Osteoblast (primary cell): Measurements from ENCODE around the gene LRP11. TPM values are rescaled to one million over a fixed set of nuclear protein-coding genes. Genes with fewer than 3 reads are reported as not detected.

Source experiments
- DNase-seq: peaks from one replicate; pipeline ENCODE4 v3.0.0; 2011; ENCODE audit warnings: low spot score, mixed read lengths; ENCODE audit not compliant: insufficient read length; ENCODE audit errors: missing footprints
- H2AFZ ChIP-seq: 2 replicates; pipeline ENCODE4 v1.6.0; 2011; ENCODE audit warnings: mild to moderate bottlenecking, low read length
- H3K27ac ChIP-seq: 2 replicates; pipeline ENCODE4 v1.5.1; 2011; ENCODE audit warnings: mild to moderate bottlenecking, low read depth, low read length, moderate library complexity
- H3K27me3 ChIP-seq: 2 replicates; pipeline ENCODE4 v1.6.0; 2012; ENCODE audit warnings: mild to moderate bottlenecking, control low read depth, inconsistent platforms, low read length, moderate library complexity; ENCODE audit not compliant: insufficient read depth
- H3K36me3 ChIP-seq: 2 replicates; pipeline ENCODE4 v1.5.1; 2011; ENCODE audit warnings: mild to moderate bottlenecking, low read length, control low read depth, moderate library complexity; ENCODE audit not compliant: insufficient read depth
- H3K4me1 ChIP-seq: 2 replicates; pipeline ENCODE4 v1.5.1; 2011; ENCODE audit warnings: mild to moderate bottlenecking, low read length, control low read depth, moderate library complexity; ENCODE audit not compliant: insufficient read depth
- H3K4me2 ChIP-seq: 2 replicates; pipeline ENCODE4 v1.6.0; 2011; ENCODE audit warnings: mild to moderate bottlenecking, low read length; ENCODE audit not compliant: insufficient read depth
- H3K4me3 ChIP-seq: fragments of 200-600 bp; sonication (generic); 3 replicates; pipeline ENCODE4 v1.5.1; 2012; ENCODE audit warnings: mild to moderate bottlenecking, low read length, inconsistent platforms; ENCODE audit not compliant: insufficient read depth
- H3K79me2 ChIP-seq: 2 replicates; pipeline ENCODE4 v1.6.0; 2012; ENCODE audit warnings: mild to moderate bottlenecking, low read length, control low read depth, inconsistent platforms; ENCODE audit not compliant: insufficient read depth
- H3K9me3 ChIP-seq: 2 replicates; pipeline ENCODE4 v1.5.1; 2011; ENCODE audit warnings: low read depth, low read length, control low read depth
- H4K20me1 ChIP-seq: 2 replicates; pipeline ENCODE4 v1.6.0; 2012; ENCODE audit warnings: mild to moderate bottlenecking, low read length, control low read depth; ENCODE audit not compliant: insufficient read depth
- CTCF ChIP-seq: IDR thresholded peaks from 2 replicates; pipeline ENCODE4 v1.5.1; 2011; ENCODE audit warnings: mild to moderate bottlenecking, low read depth, low read length, moderate library complexity; ENCODE audit errors: extremely low read depth
- total RNA-seq: library from RNA; depleted of rRNA; stranded (reverse); fragments of >200 nt; gene quantifications from 2 replicates; pipeline ENCODE4 v1.2.3, GENCODE V29; 2012

Gene LRP11
- total RNA-seq, 1 donor, result 39.4 TPM

GRCh38 chr6:149823013-149823412 lies 41.1 kb downstream of the LRP11 start:
- H3K79me2 ChIP-seq, result no peaks in the 10 kb centered on the region
- no peaks in the 10 kb centered on the region for H3K9me3 ChIP-seq
- peaks cover 22% of the 10 kb centered on the region for H3K36me3 ChIP-seq
- H3K4me1 ChIP-seq, result no peaks in the 10 kb centered on the region
- no peak overlapping the region for H2AFZ ChIP-seq
- DNase-seq, result no peak
- H3K27me3 ChIP-seq, result no peaks in the 10 kb centered on the region
- no peaks in the 10 kb centered on the region for H4K20me1 ChIP-seq
- no peak for TF ChIP-seq CTCF
- no peak overlapping the region for H3K27ac ChIP-seq
- H3K4me2 ChIP-seq, result no peak overlapping the region
- no peak overlapping the region for H3K4me3 ChIP-seq

GRCh38 chr6:149821492-149821891 lies 42.7 kb downstream of the LRP11 start:
- Histone ChIP-seq H3K79me2 (no peaks in the 10 kb centered on the region), H3K4me3 (no peak overlapping the region), H2AFZ (no peak overlapping the region), H3K36me3 (peaks cover 28% of the 10 kb centered on the region), H3K4me1 (no peaks in the 10 kb centered on the region), H3K9me3 (no peaks in the 10 kb centered on the region), H3K27ac (no peak overlapping the region), H3K4me2 (no peak overlapping the region), H3K27me3 (no peaks in the 10 kb centered on the region), H4K20me1 (no peaks in the 10 kb centered on the region)
- TF ChIP-seq CTCF, result no peak
- DNase-seq, result no peak

- Histone ChIP-seq H3K27ac (no peak overlapping the region), H3K4me3 (no peak overlapping the region), H3K27me3 (no peaks in the 10 kb centered on the region), H3K4me2 (no peak overlapping the region), H4K20me1 (no peaks in the 10 kb centered on the region), H3K79me2 (no peaks in the 10 kb centered on the region), H3K36me3 (peaks cover 24% of the 10 kb centered on the region), H2AFZ (no peak overlapping the region), H3K4me1 (no peaks in the 10 kb centered on the region), H3K9me3 (no peaks in the 10 kb centered on the region)
- TF ChIP-seq CTCF, result no peak
- DNase-seq, result no peak
Observed at GRCh38 chr6:149820506-149820905, 43.7 kb downstream of the LRP11 start.

- no peaks in the 10 kb centered on the region for H4K20me1 ChIP-seq
- no peak overlapping the region for H2AFZ ChIP-seq
- H3K4me2 ChIP-seq, result no peak overlapping the region
- no peaks in the 10 kb centered on the region for H3K79me2 ChIP-seq
- no peak overlapping the region for H3K27ac ChIP-seq
- H3K27me3 ChIP-seq, result no peaks in the 10 kb centered on the region
- TF ChIP-seq CTCF, result no peak
- H3K4me3 ChIP-seq, result no peak overlapping the region
- peaks cover 14% of the 10 kb centered on the region for H3K36me3 ChIP-seq
- H3K9me3 ChIP-seq, result no peaks in the 10 kb centered on the region
- DNase-seq, result no peak
- no peaks in the 10 kb centered on the region for H3K4me1 ChIP-seq
Observed at GRCh38 chr6:149815788-149816187, 48.4 kb downstream of the LRP11 start.
